ENCODE measurements around the gene DNMT1.
A peak's percentile ranks its signal among the peaks of the same experiment; 100 is the strongest.

The DNMT1 gene

DNA sequence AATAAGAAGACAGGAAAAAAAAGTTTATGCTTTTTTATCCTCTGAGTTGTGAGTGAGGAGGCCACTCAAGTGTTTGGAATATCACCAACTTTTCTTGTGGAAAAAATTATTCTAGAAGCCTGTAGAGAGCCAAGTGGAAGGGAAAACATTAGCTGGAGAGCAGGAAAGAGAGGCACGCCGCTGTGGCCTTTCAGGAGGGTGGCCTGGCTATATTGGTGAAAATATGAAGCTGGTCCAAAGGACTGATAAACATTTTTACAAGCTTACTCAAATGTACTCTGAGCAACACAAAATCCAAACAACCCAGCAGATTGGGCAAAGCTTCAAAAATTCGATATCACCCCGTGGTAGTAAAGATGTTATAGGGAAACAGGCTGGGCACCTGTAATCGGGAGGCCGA lies 72.7 kb downstream of the DNMT1 start:
- intact Hi-C loops (cut with DNase I), result no loop called here
- DNase-seq, result no peak

DNA sequence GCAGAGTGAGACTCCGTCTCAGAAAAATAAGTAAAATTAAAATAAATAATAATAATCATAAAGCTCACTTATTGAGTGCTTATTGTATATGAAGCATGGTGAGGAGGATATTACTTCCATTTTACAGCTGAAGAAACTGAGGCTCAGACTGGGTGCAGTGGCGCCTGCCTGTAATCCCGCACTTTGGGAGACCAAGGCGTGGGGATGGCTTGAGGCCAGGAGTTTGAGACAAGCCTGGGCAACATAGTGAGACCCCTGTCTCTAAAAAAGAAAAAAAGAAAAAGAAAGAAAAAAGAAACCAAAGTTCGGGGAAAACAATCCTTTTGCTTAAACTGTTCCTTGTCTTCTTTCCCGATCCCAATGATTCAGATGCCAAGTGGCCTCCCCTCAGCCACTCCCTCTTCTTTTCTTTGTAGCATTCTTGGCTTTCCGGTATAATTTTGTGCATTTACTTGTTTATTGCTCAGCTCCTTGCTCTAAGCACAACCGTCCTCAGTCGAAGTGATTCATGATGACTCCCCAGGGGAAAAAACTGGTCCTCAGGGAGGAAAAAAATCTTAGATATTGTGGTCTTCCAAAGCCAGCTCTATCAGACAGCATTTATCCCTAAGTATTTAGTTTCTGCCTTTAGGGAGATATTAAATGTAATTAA lies 74.1 kb downstream of the DNMT1 start:
- no peak for DNase-seq
- intact Hi-C loops (cut with DNase I), result no loop called here

GRCh38 chr19:10118960-10119359 lies 75.8 kb downstream of the DNMT1 start:
- intact Hi-C loops (cut with DNase I), result loop anchor here (10.0 kb wide), 1 partner anchor 136 kb away; the partner anchor contains the start of gene MRPL4
- DNase-seq, result peak in 2 of 42 donors; percentile 1 to 10

- intact Hi-C loops (cut with DNase I), result loop anchor here (10.0 kb wide), 1 partner anchor 138 kb away; the partner anchor contains the start of gene MRPL4
- DNase-seq, result no peak
Measured at GRCh38 chr19:10116866-10117616, 77.7 kb downstream of the DNMT1 start.

DNA sequence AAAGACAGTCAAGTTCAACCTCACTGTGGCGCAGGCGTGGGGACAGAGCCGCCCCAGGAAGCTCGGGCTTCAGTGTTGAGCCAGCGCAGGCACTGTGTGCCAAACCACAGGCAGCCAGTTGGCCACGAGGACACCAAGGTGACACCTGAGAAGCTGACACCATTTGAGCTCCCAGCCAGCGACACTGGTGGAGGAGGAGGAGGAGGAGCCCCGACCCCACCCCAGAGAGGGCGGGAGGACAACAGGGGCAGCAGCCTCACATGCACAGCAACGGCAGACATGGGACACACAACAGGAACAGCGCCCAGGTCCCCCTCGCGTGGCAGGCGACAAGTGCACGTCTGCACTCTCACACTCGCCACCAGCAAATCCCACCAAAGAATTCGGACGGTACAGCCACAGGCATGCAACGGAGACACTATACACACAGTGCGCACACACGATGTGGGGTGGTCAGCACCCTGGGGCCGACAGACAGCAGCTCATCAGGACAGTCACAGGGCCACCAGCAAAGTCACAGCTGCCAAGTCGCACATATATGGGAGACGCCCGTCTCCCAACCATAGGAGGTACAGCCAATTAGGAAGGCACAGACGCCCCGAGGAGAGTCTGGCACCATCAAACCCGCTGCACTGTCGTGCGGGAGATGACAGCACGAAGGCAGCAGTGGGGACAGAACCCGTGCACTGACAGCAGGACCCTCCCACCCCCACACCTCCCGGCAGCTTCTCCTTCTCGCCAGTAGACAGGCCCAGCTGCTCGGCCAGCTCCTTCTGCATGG lies 78.5 kb downstream of the DNMT1 start:
- intact Hi-C loops (cut with DNase I), result loop anchor here (10.0 kb wide), 1 partner anchor 139 kb away; the partner anchor contains the start of gene MRPL4

DNA sequence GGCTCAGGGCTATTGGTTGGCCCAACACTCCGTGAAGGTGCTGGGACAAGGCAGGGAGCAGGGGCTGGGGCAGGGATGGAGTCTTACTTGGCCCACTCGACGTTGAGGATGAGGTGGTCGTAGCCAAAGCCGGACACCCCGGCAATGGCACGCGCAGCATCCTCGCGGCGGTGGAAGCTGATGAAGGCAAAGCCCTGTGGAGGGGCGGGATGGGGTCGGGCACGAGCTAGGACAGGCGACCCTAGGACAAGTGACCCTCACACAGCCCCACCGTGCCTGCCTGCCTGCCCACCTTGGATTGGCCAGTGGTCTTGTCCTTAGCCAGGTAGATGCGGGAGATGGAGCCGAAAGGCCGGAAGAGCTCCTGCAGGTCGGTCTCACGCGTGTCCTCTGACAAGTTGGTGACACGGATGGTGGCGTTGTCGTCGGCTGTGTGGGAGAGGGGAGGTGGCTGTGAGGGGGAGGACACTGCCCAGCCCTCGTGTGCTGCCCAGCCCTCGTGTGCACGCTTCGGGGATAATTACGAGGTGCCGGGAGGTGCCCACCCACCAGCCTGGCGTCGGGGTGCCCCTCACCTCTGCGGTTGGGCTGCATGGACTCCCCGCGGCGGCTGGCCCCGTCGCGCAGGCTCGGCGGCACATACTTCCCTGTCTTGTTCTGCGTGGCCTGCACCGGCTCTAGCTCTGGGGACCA lies 79.2 kb downstream of the DNMT1 start:
- intact Hi-C loops (cut with DNase I), result loop anchor here (10.0 kb wide), 1 partner anchor 139 kb away; the partner anchor contains the start of gene MRPL4

More for the DNA sequence above, 78.5 kb downstream of the DNMT1 start:
- no peak for DNase-seq

GRCh38 chr19:10114651-10115391 lies 79.9 kb downstream of the DNMT1 start:
- intact Hi-C loops (cut with DNase I), result loop anchor here (10.0 kb wide), 1 partner anchor 140 kb away; the partner anchor contains the start of gene MRPL4
- DNase-seq, result no peak

More for the DNA sequence above, 79.2 kb downstream of the DNMT1 start:
- DNase-seq, result no peak

- intact Hi-C loops (cut with DNase I), result loop anchor here (10.0 kb wide), 1 partner anchor 141 kb away; the partner anchor contains the start of gene MRPL4
- no peak for DNase-seq
Measured at GRCh38 chr19:10113964-10114650, 80.6 kb downstream of the DNMT1 start.

DNA sequence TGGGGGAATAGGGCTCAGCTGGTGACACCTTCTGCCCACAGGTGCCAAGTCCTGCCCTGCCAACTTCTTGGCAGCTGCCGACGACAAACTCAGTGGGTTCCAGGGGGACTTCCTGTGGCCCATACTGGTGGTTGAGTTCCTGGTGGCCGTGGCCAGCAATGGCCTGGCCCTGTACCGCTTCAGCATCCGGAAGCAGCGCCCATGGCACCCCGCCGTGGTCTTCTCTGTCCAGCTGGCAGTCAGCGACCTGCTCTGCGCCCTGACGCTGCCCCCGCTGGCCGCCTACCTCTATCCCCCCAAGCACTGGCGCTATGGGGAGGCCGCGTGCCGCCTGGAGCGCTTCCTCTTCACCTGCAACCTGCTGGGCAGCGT lies 81.2 kb downstream of the DNMT1 start:
- intact Hi-C loops (cut with DNase I), result loop anchor here (10.0 kb wide), 1 partner anchor 141 kb away; the partner anchor contains the start of gene MRPL4
- no peak for DNase-seq

GRCh38 chr19:10112895-10113591 lies 81.7 kb downstream of the DNMT1 start:
- peak in 38 of 42 donors; percentile 22 to 77 (median 56) for DNase-seq
- intact Hi-C loops (cut with DNase I), result loop anchor here (10.0 kb wide), 1 partner anchor 142 kb away; the partner anchor contains the start of gene MRPL4

DNA sequence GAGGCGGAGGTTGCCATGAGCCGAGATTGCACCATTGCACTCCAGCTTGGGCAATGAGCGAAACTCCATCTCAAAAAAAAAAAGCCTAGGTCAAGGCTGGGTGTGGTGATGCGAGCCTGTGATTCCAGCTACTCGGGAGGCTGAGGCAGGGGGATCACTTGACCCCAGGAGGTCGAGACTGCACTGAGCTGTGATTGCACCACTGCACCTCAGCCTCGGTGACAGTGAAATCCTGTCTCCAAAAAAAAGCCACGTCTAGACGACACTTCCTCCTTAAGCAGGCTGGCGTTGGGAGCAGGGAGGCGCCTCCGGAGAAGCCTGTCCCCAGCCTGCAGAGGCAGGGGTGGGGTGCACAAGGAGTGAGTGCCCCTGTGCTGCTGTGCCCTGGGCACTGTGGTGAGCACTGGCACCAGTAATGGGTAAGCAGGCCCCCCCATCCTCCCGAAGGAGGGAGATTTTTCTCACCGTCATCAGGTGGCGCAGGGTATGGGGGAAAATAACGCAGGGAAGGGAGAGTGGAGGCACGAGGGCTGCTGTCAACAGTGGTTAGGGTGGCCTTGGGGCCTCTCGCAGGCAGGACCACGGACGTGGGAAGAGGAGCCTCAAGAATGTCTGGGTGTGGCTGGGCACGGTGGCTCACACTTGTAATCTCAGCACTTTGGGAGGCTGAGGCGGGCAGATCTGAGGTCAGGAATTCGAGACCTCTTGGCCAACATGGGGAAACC lies 82.6 kb downstream of the DNMT1 start:
- intact Hi-C loops (cut with DNase I), result loop anchor here (10.0 kb wide), 1 partner anchor 143 kb away; the partner anchor contains the start of gene MRPL4
- no peak for DNase-seq

GRCh38 chr19:10111405-10111811 lies 83.3 kb downstream of the DNMT1 start, which contains the start of gene P2RY11:
P2RY11 (plus strand) TSS chr19:10111693; CDS start chr19:10111722, 29 bp downstream.
- intact Hi-C loops (cut with DNase I), result loop anchor here (10.0 kb wide), 1 partner anchor 143 kb away; the partner anchor contains the start of gene MRPL4
- DNase-seq, result peak in 3 of 42 donors; percentile 25 to 43 (median 43)

- intact Hi-C loops (cut with DNase I), result loop anchor here (10.0 kb wide), 1 partner anchor 144 kb away; the partner anchor contains the start of gene MRPL4
- no peak for DNase-seq
Measured at GRCh38 chr19:10110972-10111317, 83.8 kb downstream of the DNMT1 start.

DNA sequence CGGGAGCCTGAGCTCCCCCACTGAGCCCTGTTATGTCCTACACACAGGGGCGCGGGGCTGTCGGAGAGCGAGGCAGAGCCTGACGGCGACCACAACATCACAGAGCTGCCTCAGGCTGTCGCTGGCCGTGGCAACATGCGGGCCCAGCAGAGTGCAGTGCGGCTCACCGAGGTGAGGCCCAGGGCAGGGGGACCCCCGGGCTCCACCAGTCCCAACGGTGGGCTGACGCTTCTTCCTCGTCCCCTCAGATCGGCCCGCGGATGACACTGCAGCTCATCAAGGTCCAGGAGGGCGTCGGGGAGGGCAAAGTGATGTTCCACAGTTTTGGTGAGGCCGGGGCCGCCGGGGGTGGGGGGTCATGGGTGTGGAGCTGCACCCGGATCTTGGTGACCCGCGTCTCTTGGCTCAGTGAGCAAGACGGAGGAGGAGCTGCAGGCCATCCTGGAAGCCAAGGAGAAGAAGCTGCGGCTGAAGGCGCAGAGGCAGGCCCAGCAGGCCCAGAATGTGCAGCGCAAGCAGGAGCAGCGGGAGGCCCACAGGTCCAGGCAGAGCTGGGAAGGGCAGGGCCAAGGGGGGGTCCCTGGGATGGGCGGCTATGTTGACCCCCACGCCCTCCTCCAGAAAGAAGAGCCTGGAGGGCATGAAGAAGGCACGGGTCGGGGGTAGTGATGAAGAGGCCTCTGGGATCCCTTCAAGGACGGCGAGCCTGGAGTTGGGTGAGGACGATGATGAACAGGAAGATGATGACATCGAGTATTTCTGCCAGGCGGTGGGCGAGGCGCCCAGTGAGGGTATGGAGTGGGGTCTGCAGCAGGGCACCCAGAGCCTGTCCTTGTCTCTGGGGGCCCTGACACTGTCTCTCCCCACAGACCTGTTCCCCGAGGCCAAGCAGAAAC lies 84.4 kb downstream of the DNMT1 start:
- intact Hi-C loops (cut with DNase I), result loop anchor here (10.0 kb wide), 1 partner anchor 144 kb away; the partner anchor contains the start of gene MRPL4
- DNase-seq, result no peak

DNA sequence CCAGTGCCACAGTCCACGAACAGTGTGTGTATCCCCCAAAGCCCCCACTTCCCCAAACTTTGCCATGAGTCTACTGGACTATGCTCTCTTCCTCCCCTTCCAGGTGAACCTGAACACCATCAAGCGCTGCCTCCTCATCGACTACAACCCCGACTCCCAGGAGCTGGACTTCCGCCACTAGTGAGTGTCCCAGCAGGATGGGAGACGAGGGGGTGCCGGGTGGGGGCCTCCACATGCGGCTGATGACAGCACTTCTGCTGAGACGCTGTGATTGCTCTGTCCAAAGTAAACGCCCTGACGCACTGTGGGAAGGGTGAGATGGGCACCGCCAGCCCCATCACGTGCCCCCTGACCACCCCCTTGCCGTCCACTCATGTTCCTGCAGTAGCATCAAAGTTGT lies 85.2 kb downstream of the DNMT1 start:
- intact Hi-C loops (cut with DNase I), result no loop called here
- no peak for DNase-seq
